AG09309 (cell line): ENCODE data around the gene REX1BD.
"Not testable (repeated sequence)": the region's sequence is repeated elsewhere in the genome, so short reads cannot be mapped to it uniquely, and the experiment has no call there.

Experiments
- DNase-seq: peaks from one replicate; pipeline ENCODE4 v3.0.0-alpha.2; 2010; ENCODE audit warnings: low read depth
- H3K4me3 ChIP-seq: 2 replicates; pipeline ENCODE4 v1.5.1; 2011; ENCODE audit warnings: mild to moderate bottlenecking, low read depth, low read length, moderate library complexity; ENCODE audit not compliant: control insufficient read depth
- TF ChIP-seq, protein P1 (sequence below): IDR thresholded peaks from 2 replicates; pipeline ENCODE4 v1.5.1; 2011; ENCODE audit warnings: mild to moderate bottlenecking, low read depth, low read length, inconsistent platforms; ENCODE audit not compliant: insufficient read depth, control insufficient read depth; ENCODE audit errors: missing control alignments

The REX1BD gene

DNA sequence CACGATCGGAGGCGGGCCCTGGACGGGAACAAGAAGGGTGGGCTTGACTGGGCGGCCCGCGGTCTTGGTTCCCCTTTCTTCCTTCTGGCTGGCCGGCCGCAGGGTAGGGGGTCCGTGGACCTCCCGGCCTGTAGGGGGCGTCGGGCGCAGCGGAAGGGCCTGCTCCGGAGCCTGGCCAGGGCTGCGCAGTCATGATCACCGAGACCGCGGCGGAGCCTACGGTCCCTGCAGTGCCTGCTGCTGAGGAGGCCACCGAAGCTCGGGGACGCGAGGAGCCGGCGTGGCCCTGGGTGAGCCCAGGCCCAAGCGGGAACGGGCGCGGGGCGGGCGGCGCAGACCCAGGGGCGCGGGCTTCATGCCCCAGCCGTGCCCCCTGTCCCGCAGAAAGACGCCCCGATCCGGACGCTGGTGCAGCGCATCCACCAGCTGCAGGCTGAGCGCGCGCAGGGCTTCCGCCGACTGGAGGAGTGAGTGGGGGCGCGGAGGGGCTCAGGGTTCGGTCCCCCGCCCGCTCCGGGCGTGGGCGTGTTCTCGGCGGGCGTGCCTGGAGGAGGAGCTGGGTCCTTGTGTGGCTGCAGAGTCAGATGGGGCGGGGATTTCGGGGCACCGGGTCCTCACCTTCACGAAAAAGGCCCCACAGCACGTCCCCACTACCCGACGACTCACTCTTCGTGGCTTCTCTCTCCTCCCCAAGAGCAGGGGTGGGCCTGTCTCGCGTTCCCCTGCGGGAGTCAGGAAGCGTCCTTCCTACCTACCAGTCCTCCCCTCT lies at the start of gene REX1BD:
TSS of gene REX1BD (plus strand) at position 188 of the 769 bp plus-strand sequence. CDS start at position 192, 4 bp downstream.
- TF ChIP-seq, protein P1, sequence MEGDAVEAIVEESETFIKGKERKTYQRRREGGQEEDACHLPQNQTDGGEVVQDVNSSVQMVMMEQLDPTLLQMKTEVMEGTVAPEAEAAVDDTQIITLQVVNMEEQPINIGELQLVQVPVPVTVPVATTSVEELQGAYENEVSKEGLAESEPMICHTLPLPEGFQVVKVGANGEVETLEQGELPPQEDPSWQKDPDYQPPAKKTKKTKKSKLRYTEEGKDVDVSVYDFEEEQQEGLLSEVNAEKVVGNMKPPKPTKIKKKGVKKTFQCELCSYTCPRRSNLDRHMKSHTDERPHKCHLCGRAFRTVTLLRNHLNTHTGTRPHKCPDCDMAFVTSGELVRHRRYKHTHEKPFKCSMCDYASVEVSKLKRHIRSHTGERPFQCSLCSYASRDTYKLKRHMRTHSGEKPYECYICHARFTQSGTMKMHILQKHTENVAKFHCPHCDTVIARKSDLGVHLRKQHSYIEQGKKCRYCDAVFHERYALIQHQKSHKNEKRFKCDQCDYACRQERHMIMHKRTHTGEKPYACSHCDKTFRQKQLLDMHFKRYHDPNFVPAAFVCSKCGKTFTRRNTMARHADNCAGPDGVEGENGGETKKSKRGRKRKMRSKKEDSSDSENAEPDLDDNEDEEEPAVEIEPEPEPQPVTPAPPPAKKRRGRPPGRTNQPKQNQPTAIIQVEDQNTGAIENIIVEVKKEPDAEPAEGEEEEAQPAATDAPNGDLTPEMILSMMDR: peak; percentile 84
- DNase-seq: no peak
- H3K4me3 ChIP-seq: peak within 1 kb of the TSS; percentile 77

DNA sequence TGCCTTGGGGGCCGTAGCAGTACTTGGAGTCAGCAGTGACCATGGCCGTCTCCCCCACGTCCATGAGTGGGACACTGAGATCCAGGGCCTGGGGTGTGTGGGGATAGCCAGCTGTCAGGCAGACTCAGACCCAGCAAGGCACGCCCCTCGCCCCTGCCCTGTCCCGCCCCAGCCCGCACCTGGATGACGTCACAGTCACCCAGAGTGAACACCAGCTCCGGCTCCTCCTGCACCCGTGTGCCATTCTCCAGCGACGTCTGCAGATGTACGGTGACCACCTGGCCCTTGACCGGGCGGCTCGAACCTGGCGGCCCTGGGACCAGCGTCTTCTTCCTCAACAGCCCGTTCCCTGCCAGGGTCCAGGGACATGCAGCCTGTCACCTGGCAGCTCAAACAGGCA lies 49.2 kb upstream of the REX1BD start:
- TF ChIP-seq, protein P1: no peak
- no peak for DNase-seq
- no peak overlapping the region for H3K4me3 ChIP-seq

DNA sequence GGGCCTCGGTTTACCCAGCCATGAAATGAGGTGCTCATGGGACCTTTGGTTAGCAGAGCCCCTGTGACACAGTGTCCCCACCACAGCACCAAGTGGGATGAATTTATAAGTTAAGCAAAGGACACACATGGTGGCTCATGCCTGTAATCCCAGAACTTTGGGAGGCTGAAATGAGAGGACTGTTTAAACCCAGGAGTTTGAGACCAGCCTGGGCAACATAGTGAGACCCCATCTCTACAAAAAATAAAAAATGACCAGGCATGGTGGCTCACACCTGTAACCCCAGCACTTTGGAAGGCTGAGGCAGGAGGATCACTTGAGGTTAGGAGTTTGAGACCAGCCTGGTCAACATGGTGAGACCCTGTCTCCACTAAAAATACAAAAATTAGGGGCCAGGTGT lies 48.4 kb upstream of the REX1BD start:
- DNase-seq, H3K4me3 ChIP-seq: not testable (repeated sequence)

DNA sequence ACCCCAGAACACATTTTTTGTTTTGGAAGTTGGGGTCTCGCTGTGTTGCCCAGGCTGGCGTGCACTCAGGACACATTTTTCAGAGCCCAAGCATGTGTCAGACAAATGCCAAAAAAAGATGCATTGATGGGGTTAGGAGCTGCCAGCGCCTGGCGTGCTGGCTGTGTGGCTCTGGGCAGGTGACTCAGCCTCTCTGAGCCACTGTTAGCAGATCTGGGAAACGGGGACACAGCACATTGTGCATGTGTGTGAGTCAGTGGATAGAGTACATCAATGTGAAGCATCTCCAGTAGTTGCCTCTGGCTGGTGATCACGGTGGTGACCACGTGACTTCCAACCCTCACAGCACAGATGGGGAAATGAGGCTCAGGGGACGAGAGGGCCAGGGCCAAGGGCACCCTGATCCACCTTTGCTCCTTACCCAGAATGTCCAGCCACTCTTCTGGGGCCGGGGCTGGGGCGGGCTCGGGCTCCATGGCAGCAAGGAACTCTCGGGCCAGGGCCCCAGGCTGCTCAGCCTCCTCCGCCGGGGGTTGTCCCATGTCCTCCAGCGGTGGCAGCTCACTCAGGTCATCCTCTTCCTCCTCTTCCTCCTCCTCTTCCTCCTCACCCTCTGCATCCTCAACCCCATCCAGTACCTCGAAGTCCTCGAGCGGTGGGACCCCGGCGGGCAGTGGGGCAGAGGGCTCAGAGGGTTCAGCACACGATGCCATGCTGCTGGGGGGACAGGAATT lies 47.2 kb upstream of the REX1BD start:
- DNase-seq: no peak
- TF ChIP-seq, protein P1: no peak
- H3K4me3 ChIP-seq: no peak overlapping the region

DNA sequence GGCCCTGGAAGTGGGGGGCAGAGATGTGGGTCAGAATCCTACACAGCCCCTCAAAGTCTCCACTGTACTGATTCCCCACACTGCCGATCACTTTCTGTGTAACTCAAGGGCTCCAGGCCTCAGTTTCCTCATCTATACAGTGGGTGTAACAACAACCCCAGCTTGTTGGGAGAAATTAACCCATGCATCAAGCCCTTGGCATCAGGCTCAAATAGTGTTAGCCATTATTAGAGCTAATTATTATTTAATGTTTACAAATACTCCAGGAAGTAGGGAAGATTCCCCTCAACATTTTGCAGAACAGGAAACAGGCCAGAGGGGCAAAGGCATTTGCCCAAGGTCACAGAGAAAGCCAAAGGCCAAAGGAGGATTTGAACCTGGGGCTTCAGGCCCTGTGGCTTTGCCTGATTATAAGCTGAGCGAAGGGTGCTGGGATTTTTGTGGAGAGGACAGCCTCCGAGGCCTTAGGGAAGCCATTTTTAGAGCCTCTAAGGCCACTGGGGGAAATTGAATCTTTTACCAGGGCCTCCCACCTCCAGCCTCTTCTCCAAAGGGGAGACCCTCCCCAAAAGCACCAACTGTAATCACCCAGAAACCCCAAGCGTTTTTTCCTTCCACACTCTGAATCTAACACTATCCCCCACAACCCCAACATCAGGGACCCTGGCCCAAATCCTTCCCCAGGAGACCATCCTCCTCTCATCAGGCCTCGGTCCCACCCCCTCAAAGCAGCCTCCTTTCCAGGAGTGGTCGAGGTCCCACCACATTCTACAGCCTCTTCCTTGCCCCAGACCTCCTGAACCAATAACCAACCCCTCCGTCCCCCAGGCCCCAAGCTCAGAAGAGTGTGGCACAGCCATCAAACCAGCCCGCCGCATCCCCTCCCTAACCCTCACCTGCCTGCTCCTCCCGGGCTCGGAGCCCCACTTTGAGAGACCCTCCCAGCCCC lies 46.3 kb upstream of the REX1BD start:
- H3K4me3 ChIP-seq: peak overlapping the region; percentile 69
- TF ChIP-seq, protein P1: no peak
- DNase-seq: no peak

DNA sequence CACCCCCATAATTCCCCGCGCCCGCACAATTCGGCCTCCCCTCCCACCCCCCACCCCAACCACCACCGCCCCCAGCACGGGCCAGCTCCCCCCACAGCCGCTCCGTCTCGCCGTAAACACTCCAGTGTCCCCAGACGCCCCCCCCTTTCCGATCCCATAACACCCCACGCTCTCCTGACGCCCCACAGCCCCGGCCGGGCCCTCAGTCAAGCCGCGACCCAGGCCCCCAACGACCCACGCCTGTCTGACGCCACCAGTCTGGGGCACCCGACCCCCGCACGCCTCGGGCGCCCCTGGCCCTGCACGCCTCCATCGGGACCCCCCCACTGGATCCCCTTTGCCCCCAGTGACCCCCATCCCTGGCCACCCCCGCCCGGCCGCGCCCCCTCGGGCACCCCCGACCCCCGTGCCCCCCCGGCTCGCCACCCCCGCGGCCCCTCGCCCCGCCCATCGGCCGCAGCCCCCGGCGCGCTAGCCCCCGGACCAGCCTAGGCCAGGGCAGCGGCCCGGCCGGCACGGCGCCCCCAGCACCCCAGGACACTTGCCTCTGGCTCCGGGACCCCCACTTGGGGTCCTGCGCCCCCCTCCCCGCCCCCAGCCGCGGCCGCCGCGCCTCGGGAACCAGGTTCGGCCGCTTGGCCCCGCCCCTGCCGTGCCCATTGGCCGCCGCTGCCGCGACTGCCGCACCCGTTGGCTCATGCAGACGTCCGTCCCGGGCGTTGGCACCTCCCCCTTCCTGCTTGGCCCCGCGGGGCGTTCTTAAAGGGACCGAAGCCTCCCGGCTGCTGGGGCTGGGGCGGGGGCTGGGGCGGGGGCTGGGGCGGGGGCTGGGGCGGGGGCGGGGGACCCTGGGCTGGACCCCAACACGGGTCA lies 45.4 kb upstream of the REX1BD start, which contains the start of gene FKBP8:
TSS of gene FKBP8 (minus strand) at position 633 of the 873 bp plus-strand sequence. CDS start 1,603 bp downstream, outside the sequence.
- DNase-seq: peak; percentile 56
- peak within 1 kb of the TSS; percentile 69 for H3K4me3 ChIP-seq
- TF ChIP-seq, protein P1: no peak
